ENCODE data around the gene LRRC63.
"Not testable (repeated sequence)": the region's sequence is repeated elsewhere in the genome, so short reads cannot be mapped to it uniquely, and the experiment has no call there.

The LRRC63 gene

DNA sequence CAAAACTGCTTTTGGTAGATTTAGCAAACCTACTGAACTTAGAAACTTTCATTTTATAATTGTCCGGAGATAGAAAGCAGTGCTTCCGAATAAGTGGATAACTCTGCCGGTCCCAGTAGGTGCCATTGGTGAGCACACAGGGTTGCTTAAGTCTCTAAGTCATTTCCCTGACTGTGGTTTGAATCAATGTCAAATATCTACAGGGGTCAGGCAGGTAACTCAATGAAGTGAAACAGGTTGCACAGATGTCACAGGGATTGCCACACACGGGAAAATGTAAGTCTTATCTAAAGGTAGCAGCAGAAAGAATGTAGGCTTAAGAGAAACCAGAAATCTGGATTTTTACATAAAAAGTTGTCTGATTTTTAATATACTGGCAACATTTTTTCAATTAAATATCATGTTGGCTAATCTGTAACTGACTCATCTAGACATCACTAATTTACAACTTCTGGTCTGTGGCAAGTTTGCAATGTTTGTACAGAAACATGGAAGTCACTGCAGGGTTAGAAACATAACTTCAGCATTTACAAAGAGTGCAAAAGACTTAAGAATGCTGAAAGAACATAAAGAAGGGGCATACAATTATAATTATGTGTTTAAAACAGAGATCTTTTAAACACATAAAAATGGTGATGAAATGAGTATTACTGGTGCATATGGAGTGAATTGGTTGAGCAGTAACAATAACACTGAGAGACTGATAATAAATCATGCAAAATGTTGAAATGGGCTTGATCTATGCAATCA, 14.3 kb upstream of the LRRC63 start:
- Mint-ChIP-seq H3K9me3 (no peaks in the 10 kb centered on the region), H3K36me3 (ENCODE audit: low read depth) (peaks cover 4% of the 10 kb centered on the region), H3K27ac (no peak overlapping the region), H3K4me3 (no peak overlapping the region), H3K4me1 (ENCODE audit: low read depth) (peaks cover 20% of the 10 kb centered on the region), H3K27me3 (ENCODE audit: low read depth) (no peaks in the 10 kb centered on the region)

GRCh38 chr13:46198696-46199193, 13.0 kb upstream of the LRRC63 start:
- H3K4me3 Mint-ChIP-seq: no peak overlapping the region
- peaks cover 4% of the 10 kb centered on the region for H3K36me3 Mint-ChIP-seq (ENCODE audit: low read depth)
- H3K9me3 Mint-ChIP-seq: no peaks in the 10 kb centered on the region
- peaks cover 26% of the 10 kb centered on the region for H3K4me1 Mint-ChIP-seq (ENCODE audit: low read depth)
- no peak overlapping the region for H3K27ac Mint-ChIP-seq
- no peaks in the 10 kb centered on the region for H3K27me3 Mint-ChIP-seq (ENCODE audit: low read depth)

- Mint-ChIP-seq H3K27me3 (ENCODE audit: low read depth) (no peaks in the 10 kb centered on the region), H3K27ac (peak overlapping the region; percentile 64), H3K9me3 (no peaks in the 10 kb centered on the region), H3K36me3 (ENCODE audit: low read depth) (peaks cover 2% of the 10 kb centered on the region), H3K4me3 (peak overlapping the region; percentile 27), H3K4me1 (ENCODE audit: low read depth) (peaks cover 28% of the 10 kb centered on the region)
Observed at GRCh38 chr13:46202188-46202795, 9.4 kb upstream of the LRRC63 start.

DNA sequence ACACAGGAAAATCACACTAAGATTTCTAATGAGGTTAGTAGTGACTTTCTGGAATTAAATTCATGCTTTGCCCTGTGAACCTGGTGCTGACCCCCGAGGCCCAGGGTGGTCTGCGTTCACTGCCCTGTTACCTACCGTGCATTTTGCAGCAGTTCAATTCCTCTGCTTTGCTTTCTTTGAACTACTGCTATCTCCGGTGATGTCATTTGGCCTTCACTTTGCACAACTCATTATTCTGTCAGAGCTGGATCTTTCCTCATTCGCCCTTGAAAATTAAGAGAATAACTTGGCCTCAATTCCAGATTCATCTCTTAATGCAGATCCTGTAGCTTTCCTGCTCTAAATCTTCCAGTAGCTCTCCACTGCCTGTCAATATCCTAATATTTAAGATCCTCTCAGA, 8.8 kb upstream of the LRRC63 start:
- H3K4me3 Mint-ChIP-seq: no peak overlapping the region
- no peaks in the 10 kb centered on the region for H3K9me3 Mint-ChIP-seq
- peaks cover 2% of the 10 kb centered on the region for H3K36me3 Mint-ChIP-seq (ENCODE audit: low read depth)
- H3K27me3 Mint-ChIP-seq (ENCODE audit: low read depth): no peaks in the 10 kb centered on the region
- peaks cover 28% of the 10 kb centered on the region for H3K4me1 Mint-ChIP-seq (ENCODE audit: low read depth)
- no peak overlapping the region for H3K27ac Mint-ChIP-seq

DNA sequence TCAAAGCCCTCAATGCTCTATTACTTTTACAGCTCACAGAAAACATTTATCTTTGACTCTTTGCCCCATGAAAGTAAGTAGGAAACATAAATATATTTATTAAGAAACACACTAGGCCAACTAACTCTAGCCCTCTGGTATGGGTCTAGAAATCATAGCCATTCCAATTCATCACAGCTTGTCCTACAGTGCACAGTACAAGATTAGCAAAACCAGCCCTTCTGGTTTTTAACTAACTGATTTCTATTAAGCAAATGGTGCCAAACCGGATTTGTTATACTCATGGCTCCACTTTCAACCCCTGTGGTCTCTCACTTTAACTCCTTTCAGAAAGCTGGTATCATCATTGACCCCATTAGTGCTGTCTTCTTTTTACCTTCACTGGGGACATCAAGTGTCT, 5.6 kb upstream of the LRRC63 start:
- Mint-ChIP-seq H3K4me1 (ENCODE audit: low read depth) (peaks cover 26% of the 10 kb centered on the region), H3K27ac (no peak overlapping the region), H3K36me3 (ENCODE audit: low read depth) (no peaks in the 10 kb centered on the region), H3K27me3 (ENCODE audit: low read depth) (no peaks in the 10 kb centered on the region), H3K4me3 (no peak overlapping the region), H3K9me3 (no peaks in the 10 kb centered on the region)

DNA sequence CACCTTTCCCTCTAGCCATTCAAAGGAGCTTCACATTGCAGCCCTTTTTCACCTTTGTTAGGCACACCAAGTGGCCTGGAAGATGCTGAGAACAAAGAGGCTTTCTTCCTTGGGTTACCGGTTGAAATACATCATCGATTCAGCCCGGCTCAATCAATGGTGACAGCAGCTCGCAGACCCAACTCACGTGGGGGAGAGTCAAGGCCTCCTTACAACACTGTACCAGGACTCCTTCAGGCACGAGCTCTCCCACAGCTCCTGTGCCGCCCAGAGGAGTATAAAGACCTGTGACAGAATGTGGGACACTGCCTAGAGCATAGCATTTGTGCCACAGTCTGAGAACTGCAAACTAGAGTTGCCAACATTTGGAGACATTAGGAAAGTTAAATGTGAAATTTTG, 3.9 kb upstream of the LRRC63 start:
- Mint-ChIP-seq H3K36me3 (ENCODE audit: low read depth) (no peaks in the 10 kb centered on the region), H3K9me3 (no peaks in the 10 kb centered on the region), H3K27ac (no peak overlapping the region), H3K27me3 (ENCODE audit: low read depth) (no peaks in the 10 kb centered on the region), H3K4me3 (no peak overlapping the region), H3K4me1 (ENCODE audit: low read depth) (peaks cover 23% of the 10 kb centered on the region)

DNA sequence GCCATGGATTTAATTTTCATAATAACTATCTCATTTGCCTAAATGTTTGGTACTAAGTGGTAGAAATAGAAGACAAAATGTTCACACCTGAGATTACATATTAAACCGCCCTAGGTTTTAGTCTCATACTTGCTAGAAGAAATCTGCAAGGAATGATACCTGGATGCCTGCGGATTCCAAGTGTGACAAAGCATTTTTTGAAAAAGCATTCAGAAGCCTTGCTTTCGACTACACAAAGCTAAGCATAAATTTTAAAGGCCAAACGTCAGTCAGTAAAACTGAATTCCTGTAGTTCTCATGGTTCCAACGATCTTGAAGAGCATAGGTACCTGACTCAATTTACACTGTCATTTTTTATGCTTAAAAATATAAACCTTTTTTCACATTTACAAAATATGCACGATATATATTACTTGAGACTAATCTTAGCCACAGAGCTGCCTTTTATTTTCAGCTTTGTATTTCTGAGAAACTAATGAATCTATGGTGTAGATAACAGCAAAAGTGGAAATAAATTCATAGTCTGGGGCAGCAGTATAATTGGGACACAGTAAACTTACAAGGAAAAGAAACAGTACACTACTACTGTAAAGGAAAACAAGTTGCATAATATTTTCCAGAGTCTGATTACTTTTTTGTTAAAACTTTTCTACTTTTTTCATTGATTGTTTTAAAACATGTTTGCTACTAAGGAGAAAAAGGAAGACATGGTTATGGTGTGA, 1.2 kb upstream of the LRRC63 start:
- H3K27ac Mint-ChIP-seq: peak overlapping the region; percentile 89
- peaks cover 4% of the 10 kb centered on the region for H3K9me3 Mint-ChIP-seq
- peaks cover 23% of the 10 kb centered on the region for H3K4me1 Mint-ChIP-seq (ENCODE audit: low read depth)
- no peaks in the 10 kb centered on the region for H3K36me3 Mint-ChIP-seq (ENCODE audit: low read depth)
- H3K27me3 Mint-ChIP-seq (ENCODE audit: low read depth): no peaks in the 10 kb centered on the region
- H3K4me3 Mint-ChIP-seq: peak overlapping the region; percentile 88

DNA sequence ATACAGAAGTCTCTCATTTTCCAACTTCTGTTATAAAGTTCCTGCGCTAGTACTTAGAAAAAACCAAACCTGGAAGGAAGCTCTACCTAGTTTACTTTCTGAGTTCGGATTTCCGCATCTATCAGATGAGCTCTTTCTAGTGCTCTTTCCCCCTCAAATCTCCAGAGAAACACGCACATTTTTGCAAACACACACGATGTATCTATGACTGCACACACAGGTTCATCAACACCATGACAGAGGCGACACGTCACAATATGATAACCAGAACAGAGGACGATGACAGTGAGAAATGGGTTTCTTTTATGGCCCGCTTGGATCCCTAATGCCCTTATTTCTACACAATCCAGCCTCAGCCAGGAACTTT, 629 bp upstream of the LRRC63 start:
- peaks cover 4% of the 10 kb centered on the region for H3K9me3 Mint-ChIP-seq
- H3K36me3 Mint-ChIP-seq (ENCODE audit: low read depth): peaks cover under 1% of the 10 kb centered on the region
- peaks cover 23% of the 10 kb centered on the region for H3K4me1 Mint-ChIP-seq (ENCODE audit: low read depth)
- H3K27ac Mint-ChIP-seq: peak overlapping the region; percentile 89
- no peaks in the 10 kb centered on the region for H3K27me3 Mint-ChIP-seq (ENCODE audit: low read depth)
- H3K4me3 Mint-ChIP-seq: peak overlapping the region; percentile 88

- Mint-ChIP-seq H3K27ac (no peak overlapping the region), H3K36me3 (ENCODE audit: low read depth) (peaks cover 10% of the 10 kb centered on the region)
Observed at GRCh38 chr13:46213242-46213641, 1.5 kb downstream of the LRRC63 start.

GRCh38 chr13:46214741-46215140, 3.0 kb downstream of the LRRC63 start:
- Mint-ChIP-seq H3K9me3 (peaks cover 14% of the 10 kb centered on the region), H3K36me3 (ENCODE audit: low read depth) (peaks cover 11% of the 10 kb centered on the region), H3K4me1 (ENCODE audit: low read depth) (peaks cover 24% of the 10 kb centered on the region), H3K27me3 (ENCODE audit: low read depth) (peaks cover 28% of the 10 kb centered on the region)
- not testable (repeated sequence) for H3K4me3 Mint-ChIP-seq, H3K27ac Mint-ChIP-seq

More at GRCh38 chr13:46213242-46213641, 1.5 kb downstream of the LRRC63 start:
- Mint-ChIP-seq H3K9me3 (peaks cover 10% of the 10 kb centered on the region), H3K4me1 (ENCODE audit: low read depth) (peaks cover 23% of the 10 kb centered on the region), H3K4me3 (no peak overlapping the region), H3K27me3 (ENCODE audit: low read depth) (peaks cover 18% of the 10 kb centered on the region)

DNA sequence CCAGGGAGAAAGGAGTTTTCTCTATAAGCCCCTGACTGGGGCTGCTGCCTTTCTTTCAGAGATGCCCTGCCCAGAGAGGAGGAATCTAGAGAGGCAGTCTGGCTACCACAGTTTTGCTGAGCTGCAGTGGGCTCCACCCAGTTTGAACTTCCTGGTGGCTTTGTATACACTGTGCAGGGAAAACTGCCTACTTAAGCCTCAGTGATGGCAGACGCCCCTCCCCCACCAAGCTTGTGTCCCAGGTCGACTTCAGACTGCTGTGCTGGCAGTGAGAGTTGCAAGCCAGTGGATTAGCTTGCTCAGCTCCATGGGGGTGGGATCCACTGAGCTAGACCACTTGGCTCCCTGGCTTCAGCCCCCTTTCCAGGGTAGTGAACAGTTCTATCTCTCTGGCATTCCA, 8.5 kb downstream of the LRRC63 start:
- peaks cover 27% of the 10 kb centered on the region for H3K9me3 Mint-ChIP-seq
- peaks cover 18% of the 10 kb centered on the region for H3K36me3 Mint-ChIP-seq (ENCODE audit: low read depth)
- H3K27me3 Mint-ChIP-seq (ENCODE audit: low read depth): peaks cover 28% of the 10 kb centered on the region
- H3K4me1 Mint-ChIP-seq (ENCODE audit: low read depth); H3K4me3 Mint-ChIP-seq; H3K27ac Mint-ChIP-seq: not testable (repeated sequence)

DNA sequence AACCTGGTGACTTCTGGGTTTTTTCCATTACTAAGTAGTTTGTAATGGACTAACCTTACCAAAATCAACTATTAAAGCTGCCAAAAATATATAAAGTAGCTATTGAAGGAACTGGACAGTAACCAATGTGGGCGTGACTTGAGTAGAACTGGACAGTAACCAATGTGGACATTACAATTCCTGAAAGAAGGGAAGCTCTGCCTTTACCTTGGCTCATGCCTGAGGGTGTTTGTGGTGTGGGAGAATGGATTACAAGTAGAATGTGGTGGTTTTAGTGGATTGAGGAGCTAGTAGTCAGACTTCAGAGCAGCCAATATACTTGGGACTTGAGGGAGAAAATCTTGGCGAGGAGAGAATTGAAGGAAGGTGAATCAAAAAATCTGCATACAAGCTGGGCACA, 17.5 kb downstream of the LRRC63 start:
- H3K9me3 Mint-ChIP-seq: peaks cover 41% of the 10 kb centered on the region
- no peak overlapping the region for H3K4me3 Mint-ChIP-seq
- peaks cover 12% of the 10 kb centered on the region for H3K36me3 Mint-ChIP-seq (ENCODE audit: low read depth)
- H3K27ac Mint-ChIP-seq: no peak overlapping the region
- no peaks in the 10 kb centered on the region for H3K27me3 Mint-ChIP-seq (ENCODE audit: low read depth)
- no peaks in the 10 kb centered on the region for H3K4me1 Mint-ChIP-seq (ENCODE audit: low read depth)

- H3K27me3 Mint-ChIP-seq (ENCODE audit: low read depth): no peaks in the 10 kb centered on the region
- H3K4me3 Mint-ChIP-seq: no peak overlapping the region
- no peak overlapping the region for H3K27ac Mint-ChIP-seq
- peaks cover 15% of the 10 kb centered on the region for H3K36me3 Mint-ChIP-seq (ENCODE audit: low read depth)
- no peaks in the 10 kb centered on the region for H3K4me1 Mint-ChIP-seq (ENCODE audit: low read depth)
- peaks cover 61% of the 10 kb centered on the region for H3K9me3 Mint-ChIP-seq
Observed at GRCh38 chr13:46232281-46232680, 20.6 kb downstream of the LRRC63 start.

DNA sequence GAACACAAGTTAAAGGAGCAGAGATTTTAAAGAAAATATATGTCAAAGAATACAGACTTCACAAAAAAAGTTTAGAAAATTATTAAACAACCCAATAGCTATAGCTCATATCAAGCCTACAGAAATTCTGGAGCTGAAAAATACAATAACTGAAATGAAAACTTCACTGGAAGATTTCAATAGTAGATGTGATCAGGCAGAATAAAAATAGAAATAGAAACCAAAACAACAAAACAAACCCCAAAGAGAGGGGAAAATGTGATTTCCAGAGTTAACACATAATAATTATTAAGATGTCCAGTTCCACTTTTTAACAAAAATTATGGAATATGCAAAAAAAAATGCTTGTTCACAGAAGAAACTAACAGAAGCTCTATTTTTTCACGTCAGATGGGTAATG, 23.6 kb downstream of the LRRC63 start:
- peaks cover 16% of the 10 kb centered on the region for H3K36me3 Mint-ChIP-seq (ENCODE audit: low read depth)
- H3K4me3 Mint-ChIP-seq: no peak overlapping the region
- peaks cover 62% of the 10 kb centered on the region for H3K9me3 Mint-ChIP-seq
- H3K27me3 Mint-ChIP-seq (ENCODE audit: low read depth): no peaks in the 10 kb centered on the region
- no peak overlapping the region for H3K27ac Mint-ChIP-seq
- no peaks in the 10 kb centered on the region for H3K4me1 Mint-ChIP-seq (ENCODE audit: low read depth)

- H3K36me3 Mint-ChIP-seq (ENCODE audit: low read depth): no peaks in the 10 kb centered on the region
- peaks cover 11% of the 10 kb centered on the region for H3K27me3 Mint-ChIP-seq (ENCODE audit: low read depth)
- no peak overlapping the region for H3K4me3 Mint-ChIP-seq
- H3K27ac Mint-ChIP-seq: no peak overlapping the region
- no peaks in the 10 kb centered on the region for H3K9me3 Mint-ChIP-seq
- H3K4me1 Mint-ChIP-seq (ENCODE audit: low read depth): no peaks in the 10 kb centered on the region
Observed at GRCh38 chr13:46265292-46265691, 53.6 kb downstream of the LRRC63 start.
